ENCODE data around the gene HOTAIR. TPM values are rescaled to one million over a fixed set of nuclear protein-coding genes. Genes with fewer than 3 reads are reported as not detected.

HOTAIR gene
- total RNA-seq, 2 donors from 2014 or later, result not detected

GRCh38 chr12:53937596-53938325 lies 37.0 kb downstream of the HOTAIR start:
- Mint-ChIP-seq H3K27ac (peak overlapping the region in 1 of 2 donors; percentile 67), H3K36me3 (peaks cover 0 to 6% of the 10 kb centered on the region in 2 donors), H3K9me3 (no peaks in the 10 kb centered on the region)

GRCh38 chr12:53937099-53937498 lies 37.7 kb downstream of the HOTAIR start:
- Mint-ChIP-seq H3K9me3 (no peaks in the 10 kb centered on the region), H3K36me3 (peaks cover 0 to 6% of the 10 kb centered on the region in 2 donors), H3K27ac (no peak overlapping the region)
- ATAC-seq (no peak), DNase-seq (ENCODE audit: low spot score in 2 of 2) (no peak)

More at GRCh38 chr12:53937596-53938325, 37.0 kb downstream of the HOTAIR start:
- no peak for ATAC-seq
- DNase-seq (ENCODE audit: low spot score in 2 of 2), result no peak

GRCh38 chr12:53935383-53936341 lies 39.1 kb downstream of the HOTAIR start:
- Mint-ChIP-seq H3K27ac (peak overlapping the region in 1 of 2 donors; percentile 50), H3K9me3 (no peaks in the 10 kb centered on the region), H3K36me3 (peaks cover 0 to 6% of the 10 kb centered on the region in 2 donors)
- DNase-seq (ENCODE audit: low spot score in 2 of 2) (no peak), ATAC-seq (no peak)

- Mint-ChIP-seq H3K36me3 (peaks cover 0 to 10% of the 10 kb centered on the region in 2 donors), H3K27ac (no peak overlapping the region), H3K9me3 (no peaks in the 10 kb centered on the region)
- ATAC-seq (no peak), DNase-seq (ENCODE audit: low spot score in 2 of 2) (no peak)
These were observed 41.8 kb downstream of the HOTAIR start for GRCh38 chr12:53932915-53933314.

- Mint-ChIP-seq H3K36me3 (peaks cover 0 to 10% of the 10 kb centered on the region in 2 donors), H3K27ac (no peak overlapping the region), H3K9me3 (no peaks in the 10 kb centered on the region)
- no peak for ATAC-seq
- DNase-seq (ENCODE audit: low spot score in 2 of 2), result no peak
These were observed 42.7 kb downstream of the HOTAIR start for GRCh38 chr12:53931844-53932581.

- H3K27ac Mint-ChIP-seq, result no peak overlapping the region
- no peak for ATAC-seq
- peaks cover 0 to 10% of the 10 kb centered on the region in 2 donors for H3K36me3 Mint-ChIP-seq
- no peak for DNase-seq (ENCODE audit: low spot score in 2 of 2)
- H3K9me3 Mint-ChIP-seq, result no peaks in the 10 kb centered on the region
These were observed 44.0 kb downstream of the HOTAIR start for GRCh38 chr12:53930591-53931255.

GRCh38 chr12:53929527-53929926 lies 45.2 kb downstream of the HOTAIR start:
- no peak for ATAC-seq
- Mint-ChIP-seq H3K36me3 (peaks cover 0 to 10% of the 10 kb centered on the region in 2 donors), H3K27ac (no peak overlapping the region), H3K9me3 (no peaks in the 10 kb centered on the region)
- DNase-seq (ENCODE audit: low spot score in 2 of 2), result no peak

GRCh38 chr12:53928054-53928835 lies 46.5 kb downstream of the HOTAIR start:
- ATAC-seq (no peak), DNase-seq (ENCODE audit: low spot score in 2 of 2) (no peak)
- no peaks in the 10 kb centered on the region for H3K9me3 Mint-ChIP-seq
- H3K27ac Mint-ChIP-seq, result peak overlapping the region in 1 of 2 donors; percentile 8
- H3K36me3 Mint-ChIP-seq, result peaks cover 0 to 5% of the 10 kb centered on the region in 2 donors

- Mint-ChIP-seq H3K27ac (no peak overlapping the region), H3K9me3 (no peaks in the 10 kb centered on the region), H3K36me3 (peaks cover 0 to 5% of the 10 kb centered on the region in 2 donors)
- ATAC-seq (no peak), DNase-seq (ENCODE audit: low spot score in 2 of 2) (no peak)
These were observed 47.3 kb downstream of the HOTAIR start for GRCh38 chr12:53927220-53928029.

GRCh38 chr12:53924521-53925405 lies 50.0 kb downstream of the HOTAIR start:
- no peak overlapping the region for H3K27ac Mint-ChIP-seq
- DNase-seq (ENCODE audit: low spot score in 2 of 2) (no peak), ATAC-seq (no peak)
- H3K9me3 Mint-ChIP-seq, result no peaks in the 10 kb centered on the region
- H3K36me3 Mint-ChIP-seq, result peaks cover 0 to 5% of the 10 kb centered on the region in 2 donors

- no peak for DNase-seq (ENCODE audit: low spot score in 2 of 2)
- no peak overlapping the region for H3K27ac Mint-ChIP-seq
These were observed 57.7 kb downstream of the HOTAIR start for GRCh38 chr12:53916788-53917655.

More at GRCh38 chr12:53916788-53917655, 57.7 kb downstream of the HOTAIR start:
- ATAC-seq, result no peak
- H3K36me3 Mint-ChIP-seq, result no peaks in the 10 kb centered on the region
- no peaks in the 10 kb centered on the region for H3K9me3 Mint-ChIP-seq

All from activated naive CD4-positive, alpha-beta T cell treated with anti-CD3 and anti-CD28 coated beads, Interleukin-2, amount 50 U/mL, for 72 hours (primary cell).